A549 (cell line): Measurements from ENCODE around the gene CCDC190. TPM values are rescaled to one million over a fixed set of nuclear protein-coding genes. Genes with fewer than 3 reads are reported as not detected.

Source experiments
- ATAC-seq, 2 experiments: fragments of 200-7000 bp in 1 of 2; fragments of >200 bp in 1 of 2; cut with Nextera tagmentation in 1 of 2; cut with Tn5 transposase in 1 of 2; 3 replicates each; pipeline versions ENCODE4 v1.8.0 to v1.9.1; 2018 to 2020; ENCODE audit warnings: mild to moderate bottlenecking in 1 of 2, moderate library complexity in 1 of 2
- CTCF ChIA-PET: fragments of 300-600 bp; sonication (Branson Sonifier 250); formaldehyde crosslinking; extraction: SDS; loops from one replicate; lab custom pipeline; 2021; ENCODE audit warnings: antibody characterized with exemption, inconsistent platforms; lab: Yijun Ruan, JAX
- POLR2A ChIA-PET: fragments of 350-600 bp; formaldehyde crosslinking; extraction: SDS; loops from one replicate; lab custom pipeline; 2021; ENCODE audit warnings: antibody characterized with exemption, inconsistent platforms; lab: Yijun Ruan, JAX
- DNase-seq, 2 experiments: peaks; one replicate each; pipeline versions ENCODE4 v3.0.0 to v3.0.0-alpha.2; 2011 to 2016; ENCODE audit warnings: low read depth in 1 of 2, low spot score in 1 of 2
- FAIRE-seq: peaks from 2 replicates; lab custom pipeline; 2011; peaks lifted over from hg19 to GRCh38; lab: Jason Lieb, UNC
- H3K27ac ChIP-seq, 2 experiments: fragments of >200 bp; sonication (Bioruptor Twin); formaldehyde crosslinking; 3 replicates each; pipeline ENCODE4 v1.5.1; 2016 to 2017
- H3K4me1 ChIP-seq: fragments of >200 bp; sonication (Bioruptor Twin); formaldehyde crosslinking; 3 replicates; pipeline ENCODE4 v1.6.1; 2016
- H3K4me2 ChIP-seq: fragments of >200 bp; sonication (Bioruptor Twin); formaldehyde crosslinking; 3 replicates; pipeline ENCODE4 v1.6.1; 2016
- H3K4me3 ChIP-seq: fragments of >200 bp; sonication (Bioruptor Twin); formaldehyde crosslinking; 3 replicates; pipeline ENCODE4 v1.5.1; 2016
- H3K9me3 ChIP-seq: fragments of >200 bp; sonication (Bioruptor Twin); formaldehyde crosslinking; 3 replicates; pipeline ENCODE4 v1.6.1; 2016
- BCL3 ChIP-seq: fragments of >200 bp; sonication (Bioruptor Twin); formaldehyde crosslinking; IDR thresholded peaks from 3 replicates; pipeline ENCODE4 v1.6.1; 2016
- CBX8 ChIP-seq: fragments of 200-600 bp; sonication (generic); IDR thresholded peaks from 2 replicates; pipeline ENCODE4 v1.6.1; 2016
- CEBPB ChIP-seq, 2 experiments: fragments of >200 bp in 1 of 2; sonication (Bioruptor Twin) in 1 of 2; formaldehyde crosslinking in 1 of 2; IDR thresholded peaks; 2 replicates each; pipeline ENCODE4 v1.6.1; 2012 to 2016
- CHD2 ChIP-seq: fragments of 150-350 bp; IDR thresholded peaks from 2 replicates; pipeline ENCODE4 v1.6.1; 2014; ENCODE audit warnings: low read length; ENCODE audit not compliant: partially characterized antibody
- EP300 ChIP-seq, 2 experiments: fragments of >200 bp; sonication (Bioruptor Twin); formaldehyde crosslinking; IDR thresholded peaks; 2 replicates in 1 of 2; 3 replicates in 1 of 2; pipeline ENCODE4 v1.6.1; 2016 to 2017
- ESRRA ChIP-seq: fragments of 150-350 bp; IDR thresholded peaks from 2 replicates; pipeline ENCODE4 v1.6.1; 2014; ENCODE audit warnings: mild to moderate bottlenecking, low read length, borderline replicate concordance
- FOSL2 ChIP-seq, 2 experiments: fragments of 450-650 bp in 1 of 2; fragments of >200 bp in 1 of 2; sonication (Bioruptor Twin) in 1 of 2; formaldehyde crosslinking; IDR thresholded peaks; 2 replicates each; pipeline versions ENCODE4 v1.5.0 to v1.6.1; 2016 to 2020; ENCODE audit warnings: mild to moderate bottlenecking in 1 of 2, moderate library complexity in 1 of 2
- HEYL ChIP-seq: fragments of 250-450 bp; sonication (Bioruptor Pico); IDR thresholded peaks from 2 replicates; pipeline ENCODE4 v1.8.0; 2021; ENCODE audit warnings: mild to moderate bottlenecking, moderate library complexity
- HOXA7 ChIP-seq: fragments of 250-450 bp; sonication (Bioruptor Pico); IDR thresholded peaks from 2 replicates; pipeline ENCODE4 v1.5.0; 2020; ENCODE audit warnings: mild to moderate bottlenecking, moderate library complexity
- HOXB5 ChIP-seq: fragments of 250-450 bp; sonication (Bioruptor Pico); IDR thresholded peaks from 2 replicates; pipeline ENCODE4 v1.5.0; 2020; ENCODE audit warnings: mild to moderate bottlenecking, moderate library complexity
- JUN ChIP-seq, 2 experiments: fragments of >200 bp; sonication (Bioruptor Twin); formaldehyde crosslinking; IDR thresholded peaks; 2 replicates in 1 of 2; 3 replicates in 1 of 2; pipeline ENCODE4 v1.6.1; 2016 to 2017
- KDM1A ChIP-seq: fragments of 200-600 bp; sonication (generic); IDR thresholded peaks from 2 replicates; pipeline ENCODE4 v1.6.1; 2016; ENCODE audit warnings: low read depth, mild to moderate bottlenecking
- KDM5A ChIP-seq: fragments of 200-600 bp; sonication (generic); IDR thresholded peaks from 2 replicates; pipeline ENCODE4 v1.6.1; 2016; ENCODE audit warnings: antibody characterized with exemption, mild to moderate bottlenecking
- MAFK ChIP-seq: fragments of 450-650 bp; IDR thresholded peaks from 2 replicates; pipeline ENCODE4 v1.6.1; 2014; ENCODE audit not compliant: partially characterized antibody
- MYC ChIP-seq: IDR thresholded peaks from 2 replicates; pipeline ENCODE4 v1.6.1; 2012; ENCODE audit warnings: mild to moderate bottlenecking, inconsistent platforms, low read length, improper control_type of control experiment, borderline replicate concordance
- NPAS2 ChIP-seq: fragments of 250-450 bp; sonication (Bioruptor Pico); IDR thresholded peaks from 2 replicates; pipeline ENCODE4 v1.8.0; 2022; ENCODE audit warnings: mild to moderate bottlenecking, moderate library complexity, borderline replicate concordance
- NR3C1 ChIP-seq: fragments of >200 bp; sonication (Bioruptor Twin); formaldehyde crosslinking; IDR thresholded peaks from 3 replicates; pipeline ENCODE4 v1.6.1; 2017
- POLR2AphosphoS2 ChIP-seq: conservative IDR thresholded peaks from 2 replicates; pipeline ENCODE4 v1.6.1; 2012; ENCODE audit warnings: low read length, improper control_type of control experiment, inconsistent platforms
- RCOR1 ChIP-seq: fragments of 150-350 bp; IDR thresholded peaks from 2 replicates; pipeline ENCODE4 v1.6.1; 2014; ENCODE audit warnings: antibody characterized with exemption, low read length, low read depth
- RFX5 ChIP-seq: fragments of 450-650 bp; IDR thresholded peaks from 2 replicates; pipeline ENCODE4 v1.7.1; 2014; ENCODE audit warnings: antibody characterized with exemption, mild to moderate bottlenecking, moderate library complexity
- USF2 ChIP-seq: fragments of 450-650 bp; IDR thresholded peaks from 2 replicates; pipeline ENCODE4 v1.6.1; 2014; ENCODE audit warnings: antibody characterized with exemption
- ZC3H11A ChIP-seq: fragments of 450-650 bp; IDR thresholded peaks from 2 replicates; pipeline ENCODE4 v1.6.1; 2014; ENCODE audit warnings: antibody characterized with exemption, mild to moderate bottlenecking
- ZNF302 ChIP-seq: fragments of 250-450 bp; sonication (Bioruptor Pico); IDR thresholded peaks from 2 replicates; pipeline ENCODE4 v1.9.0; 2021; ENCODE audit warnings: inconsistent platforms, mild to moderate bottlenecking, moderate library complexity
- ZSCAN20 ChIP-seq: fragments of 250-450 bp; sonication (Bioruptor Pico); IDR thresholded peaks from 2 replicates; pipeline ENCODE4 v1.8.0; 2022; ENCODE audit warnings: mild to moderate bottlenecking, moderate library complexity
- WGBS: methylation state at CpG from one replicate; pipeline ENCODE4 v1.1.6; 2017; ENCODE audit errors: missing lambda C conversion rate; 5-methylcytosine and 5-hydroxymethylcytosine counted together
- polyA plus RNA-seq, 4 experiments: library from polyadenylated mRNA; depleted of rRNA in 3 of 4; stranded (reverse); fragments of >200 nt; fragmentation: RNase III in 1 of 4; extraction: RNeasy Plus Mini Kit Qiagen cat#74134 plus additional on column Dnase treatment in 1 of 4; gene quantifications; 2 replicates in 3 of 4; 3 replicates in 1 of 4; pipeline ENCODE4 v1.2.3, GENCODE V29; 2011 to 2017
- TF ChIP-seq, protein P1 (sequence below): IDR thresholded peaks from 2 replicates; pipeline ENCODE4 v1.6.1; 2012

CCDC190 gene
- polyA plus RNA-seq, 2 of the 4 experiments (the other 2 are of a cell fraction) = not detected

DNA sequence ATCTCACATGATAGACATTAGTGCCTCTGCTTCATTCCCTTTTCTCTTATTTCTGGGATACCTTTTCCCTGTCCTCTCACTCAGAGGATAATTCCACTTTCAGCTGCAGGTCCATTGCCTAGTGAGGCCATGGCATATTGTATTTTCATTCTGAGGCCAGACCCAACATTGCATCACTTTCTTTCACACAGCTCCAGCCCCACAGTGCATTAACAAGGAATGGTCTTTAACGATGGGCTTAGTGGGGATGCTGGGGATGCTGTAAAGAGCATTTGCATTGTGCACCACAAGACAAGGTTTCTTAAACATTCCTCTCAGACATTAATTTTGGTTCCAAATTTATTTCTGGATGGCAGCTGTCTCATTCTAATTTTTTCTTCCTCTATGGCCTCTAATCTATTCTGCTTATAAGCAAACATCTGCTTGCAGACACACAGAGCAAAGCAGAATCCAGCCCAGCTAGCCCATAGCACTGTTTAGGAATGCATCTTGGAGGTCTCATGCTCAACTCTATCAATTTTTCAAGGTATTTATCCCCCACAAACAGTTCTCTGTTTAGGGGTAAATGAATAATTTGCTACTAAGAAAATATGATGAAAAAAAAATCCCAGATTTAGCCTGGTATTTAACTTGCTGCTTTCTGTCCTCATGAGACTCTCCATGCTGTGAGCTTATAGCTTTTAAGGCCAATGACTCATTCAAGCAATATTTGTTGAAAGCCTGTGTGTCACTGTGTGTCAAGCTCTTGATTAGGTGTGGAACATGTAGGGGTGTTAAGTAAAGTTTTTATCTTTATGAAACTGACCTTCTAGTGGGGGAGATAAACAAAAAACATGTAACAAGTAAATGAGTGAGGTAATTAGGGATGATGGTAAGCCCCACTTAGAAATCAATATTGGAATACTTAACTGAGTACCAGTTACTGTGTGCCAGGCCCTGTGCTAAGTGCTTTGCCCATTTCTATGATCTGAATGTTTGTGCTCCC is 44.5 kb upstream of the CCDC190 start:
- no peak overlapping the region for H3K27ac ChIP-seq
- no peak for TF ChIP-seq BCL3
- TF ChIP-seq FOSL2 (IDR thresholded peaks at IDR 0.05) = peak; percentile 7; the same call in 1 of the 2 replicates
- peak; percentile 29; the same call in 1 of the 2 replicates for TF ChIP-seq FOSL2 (CRISPR knock-in tag; IDR thresholded peaks at IDR 0.05)
- no peak for TF ChIP-seq HOXB5
- no peak for TF ChIP-seq MYC
- TF ChIP-seq KDM1A = no peak
- no peak for TF ChIP-seq ZC3H11A
- ChIA-PET CTCF (interaction anchor here (1.0 kb wide), 1 partner anchor 410 kb away, joined by 3 read pairs; no protein-coding TSS in a partner anchor), POLR2A (no interaction called here)
- H3K4me2 ChIP-seq = peak overlapping the region; percentile 28; the same call in 1 of the 3 replicates
- H3K4me1 ChIP-seq = 0 out of 3 replicates have a peak, but pooled peaks cover 4% of the 10 kb centered on the region
- H3K4me3 ChIP-seq = no peak overlapping the region
- peak; percentile 56 to 58; a peak in 3 of 6 replicates for ATAC-seq
- DNase-seq = peak in 1 of 2 experiments; percentile 14
- no peak for FAIRE-seq
- H3K9me3 ChIP-seq = no peaks in the 10 kb centered on the region
- 68% methylated on average over 1 of the region's 1 CpG for WGBS

- Histone ChIP-seq H3K9me3 (no peaks in the 10 kb centered on the region), H3K4me1 (0 out of 3 replicates have a peak, but pooled peaks cover 4% of the 10 kb centered on the region), H3K27ac (no peak overlapping the region), H3K4me2 (no peak overlapping the region), H3K4me3 (no peak overlapping the region)
- ChIA-PET POLR2A (no interaction called here), CTCF (interaction anchor here (1.0 to 1.1 kb wide), 2 partner anchors 13 to 411 kb away, joined by 3 to 4 read pairs; no protein-coding TSS in a partner anchor)
- TF ChIP-seq EP300 (IDR thresholded peaks at IDR 0.05) (no peak), KDM5A (no peak), MAFK (no peak), ZSCAN20 (CRISPR knock-in tag) (no peak), MYC (no peak), RCOR1 (no peak)
- FAIRE-seq = no peak
- WGBS = 50% methylated on average over 4 of the region's 4 CpGs
- no peak for ATAC-seq
- no peak for DNase-seq
Measured at GRCh38 chr1:162904579-162904978, 43.6 kb upstream of the CCDC190 start.

DNA sequence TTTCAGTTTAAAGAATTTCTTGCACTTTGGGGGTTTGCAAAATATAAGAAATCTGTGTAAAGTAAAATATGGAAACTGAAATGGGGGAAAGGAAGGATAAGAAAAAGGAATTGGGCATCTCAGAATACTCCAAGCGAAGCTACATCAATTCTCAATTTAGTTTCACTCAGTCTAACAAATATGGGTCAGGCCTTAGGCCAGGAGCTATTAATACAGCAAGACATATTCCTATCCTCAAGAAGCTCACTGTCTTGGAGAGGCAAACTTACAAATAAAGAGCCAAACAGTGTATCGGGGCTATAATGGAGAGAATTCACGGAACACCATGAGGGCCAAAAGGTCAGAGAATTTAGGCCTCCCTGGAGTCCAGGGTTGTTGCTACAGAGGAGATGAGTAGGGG is 43.0 kb upstream of the CCDC190 start:
- H3K4me2 ChIP-seq = no peak overlapping the region
- DNase-seq (no peak), FAIRE-seq (no peak), ATAC-seq (no peak)
- ChIA-PET POLR2A (no interaction called here), CTCF (interaction anchor here (1.0 to 1.1 kb wide), 2 partner anchors 12 to 411 kb away, joined by 3 to 4 read pairs; no protein-coding TSS in a partner anchor)
- H3K9me3 ChIP-seq = no peaks in the 10 kb centered on the region
- 81% methylated on average over 3 of the region's 3 CpGs for WGBS
- 0 out of 3 replicates have a peak, but pooled peaks cover 4% of the 10 kb centered on the region for H3K4me1 ChIP-seq
- no peak overlapping the region for H3K4me3 ChIP-seq
- no peak overlapping the region for H3K27ac ChIP-seq
- TF ChIP-seq JUN (IDR thresholded peaks at IDR 0.05) = no peak
- no peak for TF ChIP-seq MYC
- TF ChIP-seq, protein P1, sequence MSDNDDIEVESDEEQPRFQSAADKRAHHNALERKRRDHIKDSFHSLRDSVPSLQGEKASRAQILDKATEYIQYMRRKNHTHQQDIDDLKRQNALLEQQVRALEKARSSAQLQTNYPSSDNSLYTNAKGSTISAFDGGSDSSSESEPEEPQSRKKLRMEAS = no peak
- TF ChIP-seq CBX8 = no peak
- TF ChIP-seq HEYL (CRISPR knock-in tag) = no peak
- no peak for TF ChIP-seq HOXB5
- TF ChIP-seq ESRRA = no peak
- no peak for TF ChIP-seq NPAS2
- no peak for TF ChIP-seq CEBPB (IDR thresholded peaks at IDR 0.05)
- TF ChIP-seq POLR2AphosphoS2 = no peak
- no peak for TF ChIP-seq KDM1A
- TF ChIP-seq CHD2 = no peak
- no peak for TF ChIP-seq HOXA7 (CRISPR knock-in tag)
- no peak for TF ChIP-seq RFX5
- TF ChIP-seq ZNF302 = no peak
- TF ChIP-seq NR3C1 = no peak
- no peak for TF ChIP-seq USF2
